Tibial nerve (tissue), 4 donors: ENCODE data around the gene SCYL2.

Experiments
- CTCF ChIP-seq, 5 experiments: fragments of 200-600 bp in 3 of 5; fragments of 450-650 bp in 2 of 5; sonication (generic) in 3 of 5; IDR thresholded peaks; one replicate each; pipeline ENCODE4 v1.5.1; 2016 to 2019; ENCODE audit warnings: antibody characterized with exemption in 5 of 5, mild to moderate bottlenecking in 3 of 5, moderate library complexity in 2 of 5
- EP300 ChIP-seq, 2 donors: sonication (generic); formaldehyde crosslinking; IDR thresholded peaks; one replicate each; pipeline ENCODE4 v1.6.1; 2017; ENCODE audit warnings: antibody characterized with exemption in 2 of 2, mild to moderate bottlenecking in 1 of 2
- POLR2A ChIP-seq, 2 donors: fragments of 450-650 bp; IDR thresholded peaks; one replicate each; pipeline ENCODE4 v1.6.1; 2017; ENCODE audit warnings: antibody characterized with exemption in 2 of 2, mild to moderate bottlenecking in 2 of 2, moderate library complexity in 2 of 2

GRCh38 chr12:100383586-100384558 lies 116.9 kb downstream of the SCYL2 start:
- TF ChIP-seq CTCF (IDR thresholded peaks at IDR 0.05) (no peak), POLR2A (IDR thresholded peaks at IDR 0.05) (no peak), EP300 (IDR thresholded peaks at IDR 0.05) (no peak)
